ENCODE measurements around the gene MAPKAP1.

MAPKAP1 gene

DNA sequence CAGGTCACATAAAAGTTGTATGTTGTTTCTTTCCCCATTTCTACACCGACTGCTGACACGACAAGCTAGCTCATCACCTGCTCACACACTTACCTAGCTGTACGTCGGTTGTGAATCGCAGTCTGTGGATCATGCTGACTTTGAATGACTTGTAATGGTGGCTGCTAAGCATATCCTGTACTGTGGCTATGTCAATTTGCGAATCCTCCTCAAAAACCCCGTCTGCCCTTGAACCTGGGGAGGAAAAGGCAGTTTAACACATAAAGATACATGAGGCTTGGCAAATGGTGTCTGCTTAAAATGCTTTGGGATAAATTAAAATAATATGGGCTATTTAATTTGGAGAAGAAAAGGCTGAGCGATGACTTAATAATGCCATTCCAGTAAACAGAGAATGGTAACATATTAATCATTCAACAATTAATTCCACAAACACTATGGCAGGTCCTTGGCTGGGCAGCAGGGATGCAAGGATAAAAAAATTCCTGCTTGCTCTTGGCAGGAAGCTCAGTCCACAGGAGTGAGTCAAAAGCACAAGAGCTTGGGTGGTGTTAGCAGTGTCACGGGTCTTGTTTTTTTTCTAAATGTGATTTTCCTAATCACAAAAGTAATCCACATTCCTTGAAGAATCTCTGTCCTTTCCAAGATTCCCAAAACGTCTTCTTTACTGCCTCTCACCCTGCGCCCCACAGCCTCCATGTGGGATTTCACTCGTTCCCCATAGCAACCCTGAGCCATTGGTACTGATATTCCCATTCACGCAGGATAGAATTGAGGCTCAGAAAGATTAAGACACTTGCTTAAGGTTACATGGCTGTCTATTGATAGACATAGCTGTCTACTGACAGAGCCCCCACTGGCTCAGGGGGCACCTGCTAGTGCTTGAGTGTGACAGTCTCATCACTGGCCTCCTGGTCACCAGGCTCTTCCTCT is 222.4 kb downstream of the MAPKAP1 start:
- no peak for DNase-seq (ENCODE audit: low read depth)

DNA sequence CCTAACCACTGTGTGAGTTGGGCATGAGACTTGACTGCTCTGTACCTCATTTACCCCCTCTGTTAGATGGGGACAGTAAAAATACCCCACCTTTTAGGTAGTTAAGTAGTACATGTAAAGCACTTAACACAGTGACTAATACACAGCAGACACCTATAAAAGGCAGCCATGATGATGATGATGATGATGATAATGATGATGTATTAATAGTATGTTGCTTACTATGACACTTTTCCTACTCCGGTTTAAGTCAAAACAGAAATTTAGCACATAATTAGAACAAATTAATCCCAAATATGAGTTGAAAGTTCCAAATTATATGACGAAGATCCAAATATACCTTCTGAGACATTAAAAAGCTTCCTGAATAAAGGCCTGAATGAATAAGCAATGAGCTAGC is 223.3 kb downstream of the MAPKAP1 start:
- DNase-seq (ENCODE audit: low read depth): no peak

DNA sequence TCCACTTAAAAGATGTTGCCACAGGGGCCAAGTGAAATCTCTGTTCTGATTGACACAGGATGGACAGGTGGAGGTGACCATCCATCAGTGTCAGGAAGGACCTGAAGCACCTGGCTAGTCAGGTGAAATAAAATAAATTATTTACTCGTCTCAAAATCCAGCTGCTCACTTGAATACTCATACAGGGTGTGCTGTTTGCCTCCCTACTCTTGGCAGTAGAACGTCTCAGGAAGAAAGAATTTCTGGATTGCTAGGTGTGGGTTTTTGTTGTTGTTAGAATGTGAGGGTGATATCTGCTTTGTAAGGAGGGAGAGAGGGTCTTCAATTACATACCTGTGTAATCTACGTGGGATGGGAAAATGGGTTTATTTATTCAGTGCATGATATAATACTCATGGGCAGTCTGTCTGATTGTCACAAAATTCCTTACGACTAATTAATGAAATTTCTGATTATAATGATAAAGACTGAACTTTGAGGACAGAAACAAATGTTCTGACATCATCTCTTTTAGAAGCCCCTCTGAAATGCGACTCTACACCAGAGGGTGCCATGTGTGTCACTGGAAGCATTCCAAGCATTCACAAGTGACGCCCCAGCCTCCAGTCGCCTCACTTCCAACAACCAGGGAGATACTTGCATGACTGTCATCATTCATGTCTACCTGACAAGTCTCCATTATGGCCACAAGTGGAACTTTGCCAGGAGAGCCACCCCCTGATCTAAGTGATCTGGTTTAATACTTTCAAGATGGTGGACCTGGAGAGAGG is 227.0 kb downstream of the MAPKAP1 start:
- no peak for DNase-seq (ENCODE audit: low read depth)

DNA sequence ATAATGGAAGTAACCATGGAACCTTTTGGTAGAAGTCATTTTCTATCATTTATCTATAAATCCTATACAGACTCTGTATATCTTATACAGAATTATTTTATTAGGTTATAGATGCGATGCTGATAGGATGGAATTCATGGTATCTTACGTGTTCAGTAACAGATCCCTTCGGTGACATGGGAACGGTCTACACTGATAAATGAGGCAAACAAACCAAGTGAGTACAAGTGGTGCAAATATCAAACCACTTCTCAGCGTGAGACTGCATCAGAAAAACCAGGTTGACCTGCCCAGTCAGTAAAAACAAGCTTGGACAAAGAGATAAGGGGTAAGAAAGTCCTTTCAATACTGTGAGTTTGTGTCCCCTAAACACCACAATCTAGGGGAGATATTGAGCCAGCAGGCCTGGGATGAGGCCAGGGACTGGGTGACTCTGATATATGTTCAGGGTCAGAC is 229.9 kb downstream of the MAPKAP1 start:
- DNase-seq (ENCODE audit: low read depth): no peak

DNA sequence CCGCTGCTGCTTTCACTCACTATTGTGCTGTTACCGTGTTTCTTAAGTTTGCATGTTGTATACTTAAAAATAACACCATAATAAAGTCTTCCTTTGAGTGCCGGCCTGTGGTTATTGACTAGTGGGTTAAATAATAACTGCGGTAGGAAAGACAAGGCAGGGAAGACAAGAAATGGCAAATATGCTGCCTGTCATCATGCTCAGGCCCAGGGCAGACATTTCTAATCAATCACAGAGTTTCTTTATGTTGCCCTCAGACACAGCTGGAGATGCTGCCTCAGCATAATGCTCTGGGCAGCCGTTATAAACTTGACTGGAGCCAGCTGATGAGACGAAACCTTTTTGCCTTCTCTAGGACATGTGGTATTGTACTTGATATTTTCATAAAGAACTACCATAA is 230.4 kb downstream of the MAPKAP1 start:
- DNase-seq (ENCODE audit: low read depth): no peak

DNA sequence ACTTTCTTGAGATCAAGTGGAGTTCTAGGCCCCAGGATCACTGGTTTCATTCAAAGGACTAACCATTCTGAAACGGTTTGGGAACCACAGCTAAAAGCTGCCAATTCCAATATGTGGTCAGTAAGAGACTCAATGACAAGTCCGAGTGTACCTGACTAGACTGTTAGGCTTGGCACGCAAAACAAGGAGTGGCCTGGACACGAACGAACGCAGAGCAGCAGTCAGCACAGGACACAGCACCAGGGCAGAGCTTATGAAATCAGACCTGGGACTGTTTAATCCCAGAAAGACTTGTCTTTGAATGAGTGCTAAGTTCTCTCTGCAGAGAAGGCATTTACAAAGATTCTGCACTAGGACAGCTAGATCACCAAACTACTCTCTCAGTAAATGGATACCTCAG is 231.6 kb downstream of the MAPKAP1 start:
- DNase-seq (ENCODE audit: low read depth): no peak

DNA sequence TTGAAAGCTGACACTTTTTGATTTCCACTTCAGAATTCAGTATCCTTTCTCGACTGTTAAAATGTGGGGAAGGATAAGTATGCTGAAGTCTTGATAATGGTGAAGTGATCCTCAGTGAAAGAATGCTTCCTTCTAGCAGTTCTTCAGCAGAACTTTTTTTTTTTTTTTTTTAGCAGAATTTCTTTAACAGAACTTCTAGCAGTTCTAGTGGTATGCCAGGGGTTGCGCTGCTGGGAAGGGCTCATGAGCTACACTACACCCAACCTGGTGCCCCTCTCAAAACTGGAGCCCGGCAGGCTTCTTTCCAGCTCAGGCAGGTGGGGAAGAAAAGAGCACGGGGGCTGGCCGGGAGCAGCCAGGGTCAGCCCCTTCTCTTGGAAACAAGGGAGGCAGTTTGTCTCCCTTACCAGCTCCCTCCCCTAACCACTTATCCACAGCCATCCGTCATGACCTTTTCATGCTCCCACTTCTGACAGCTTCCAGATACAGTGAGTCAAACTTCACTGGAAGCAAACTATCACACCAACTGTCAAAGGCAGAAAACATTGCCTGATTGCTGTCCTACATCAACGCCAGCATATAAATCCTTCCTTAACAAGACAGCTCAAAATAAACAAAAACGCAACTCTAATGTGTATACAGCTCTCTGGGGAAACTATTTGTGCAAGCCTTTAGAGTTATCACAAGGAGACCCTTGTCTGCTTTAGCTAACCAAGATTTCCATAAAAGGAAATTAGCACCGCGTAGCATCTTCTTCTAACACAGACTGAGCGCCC is 233.9 kb downstream of the MAPKAP1 start:
- no peak for DNase-seq (ENCODE audit: low read depth)

DNA sequence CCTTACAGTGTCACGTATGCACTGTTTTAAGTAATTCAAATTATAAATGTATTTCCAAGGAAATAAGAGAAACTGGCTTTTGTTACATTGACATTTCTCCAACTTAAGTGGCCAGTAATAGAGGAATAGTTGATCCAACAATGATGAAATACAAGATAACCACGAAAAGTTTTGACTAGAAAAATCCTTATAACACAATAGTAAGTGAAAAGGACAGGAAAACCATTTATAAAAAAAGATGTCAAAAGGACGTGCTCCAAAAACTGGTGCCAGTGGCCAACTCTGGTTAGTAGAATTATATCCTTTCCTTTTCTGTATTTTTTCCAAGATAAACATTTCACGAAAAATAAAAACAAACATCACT is 234.5 kb downstream of the MAPKAP1 start:
- DNase-seq (ENCODE audit: low read depth): no peak

DNA sequence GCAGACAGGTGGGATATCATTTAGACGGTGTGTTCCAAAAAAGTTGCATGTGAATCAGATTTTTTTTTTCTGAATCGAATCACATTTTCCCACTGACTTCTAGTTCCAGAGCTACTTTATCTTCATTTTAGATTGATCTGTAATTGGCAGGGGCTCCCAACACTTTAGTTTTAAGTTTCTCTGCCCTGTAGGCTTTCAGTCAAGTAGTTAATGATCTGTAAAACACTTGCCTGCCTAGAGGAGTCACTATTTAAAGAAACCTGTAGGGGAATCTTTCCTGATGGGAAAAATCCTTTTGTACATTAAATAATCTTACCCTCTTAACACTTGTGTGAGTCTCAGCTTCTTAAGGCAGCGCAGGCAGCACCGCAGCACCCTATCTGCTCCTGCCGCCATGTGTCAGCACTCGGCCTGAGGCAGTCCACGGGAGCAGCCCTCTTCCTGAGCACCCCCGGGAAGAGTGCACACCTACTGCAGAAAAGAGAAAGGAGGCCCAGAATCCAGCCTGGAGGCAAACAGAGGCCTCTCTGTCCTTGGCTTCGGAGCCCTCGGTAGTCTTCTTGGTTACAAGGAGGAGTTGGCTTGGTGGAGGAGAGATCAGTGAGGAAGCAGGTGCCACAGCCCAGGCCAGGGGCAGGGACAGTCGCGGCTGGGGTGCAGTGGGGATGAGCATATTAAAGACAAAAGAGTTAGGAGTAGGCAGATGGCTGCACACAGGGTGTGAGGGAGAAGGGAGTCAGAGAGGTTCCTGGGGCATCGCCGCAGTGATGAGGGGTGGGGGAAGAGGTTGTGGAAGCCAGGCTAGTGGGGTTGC is 236.0 kb downstream of the MAPKAP1 start:
- no peak for DNase-seq (ENCODE audit: low read depth)

DNA sequence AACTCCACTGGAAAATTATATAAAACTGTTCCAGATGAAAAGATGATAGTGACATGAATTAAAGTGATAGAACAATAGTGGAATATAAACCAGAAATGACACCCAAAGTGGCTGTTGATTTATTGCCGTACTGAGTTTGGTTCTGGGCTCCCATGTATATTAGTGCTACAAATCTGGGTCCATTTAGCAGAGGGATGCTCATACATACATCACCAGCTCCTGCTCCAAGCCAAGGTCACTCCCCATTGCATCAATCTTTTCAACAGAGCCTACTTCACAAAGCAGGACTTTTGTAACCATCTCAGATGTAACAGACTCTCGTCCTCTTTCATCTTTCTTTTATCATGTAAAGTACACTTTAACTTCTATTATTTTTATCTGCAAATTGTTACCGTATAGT is 236.8 kb downstream of the MAPKAP1 start:
- DNase-seq (ENCODE audit: low read depth): no peak

DNA sequence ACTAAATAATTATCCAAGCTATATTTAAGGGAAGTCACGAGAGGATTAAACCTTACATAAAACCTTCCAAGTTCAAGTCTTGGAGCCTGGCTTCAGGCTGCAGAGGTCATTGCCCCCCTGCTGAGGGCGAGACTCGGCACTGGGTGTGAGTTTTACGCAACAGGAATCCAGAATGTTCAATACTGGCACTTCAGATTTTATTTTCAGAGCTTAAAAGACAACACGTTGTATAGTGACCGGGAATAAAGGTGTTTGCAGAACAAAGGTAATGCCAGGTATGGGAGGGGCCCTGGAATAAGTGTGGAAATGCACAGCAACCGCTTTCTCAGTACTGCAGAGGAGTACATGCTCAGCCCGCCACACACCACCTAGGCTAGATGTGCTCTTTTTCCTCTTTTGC is 238.4 kb downstream of the MAPKAP1 start:
- DNase-seq (ENCODE audit: low read depth): no peak

DNA sequence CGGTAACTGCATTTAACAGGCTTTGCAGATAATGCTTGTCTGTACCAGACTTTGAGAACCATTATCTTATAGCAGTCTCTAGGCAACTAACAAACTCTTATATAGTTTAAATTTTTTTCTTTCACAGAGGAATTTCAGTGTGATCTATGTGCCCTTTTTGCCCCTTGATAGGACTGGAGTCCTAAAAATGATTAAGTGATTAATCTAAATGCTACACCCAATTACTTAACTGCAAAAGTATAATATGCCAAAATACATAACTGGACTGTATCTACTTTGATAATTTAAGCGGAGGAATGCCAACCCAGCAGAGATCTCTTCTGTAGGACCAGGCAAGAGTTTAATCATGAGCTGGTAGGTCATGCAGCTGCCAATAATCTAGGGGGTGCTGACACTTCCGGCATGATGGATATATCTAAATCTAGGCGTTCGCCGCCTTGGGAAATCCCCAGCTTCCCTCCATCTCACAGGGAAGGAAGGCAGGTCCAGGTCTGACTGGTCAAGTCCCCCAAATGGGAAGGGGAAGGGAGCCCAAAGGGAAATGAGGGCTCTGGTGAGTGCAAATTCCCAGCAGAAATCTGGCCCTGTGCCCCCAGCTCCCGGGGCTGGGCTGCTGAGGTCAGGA is 239.8 kb downstream of the MAPKAP1 start:
- DNase-seq (ENCODE audit: low read depth): no peak

DNA sequence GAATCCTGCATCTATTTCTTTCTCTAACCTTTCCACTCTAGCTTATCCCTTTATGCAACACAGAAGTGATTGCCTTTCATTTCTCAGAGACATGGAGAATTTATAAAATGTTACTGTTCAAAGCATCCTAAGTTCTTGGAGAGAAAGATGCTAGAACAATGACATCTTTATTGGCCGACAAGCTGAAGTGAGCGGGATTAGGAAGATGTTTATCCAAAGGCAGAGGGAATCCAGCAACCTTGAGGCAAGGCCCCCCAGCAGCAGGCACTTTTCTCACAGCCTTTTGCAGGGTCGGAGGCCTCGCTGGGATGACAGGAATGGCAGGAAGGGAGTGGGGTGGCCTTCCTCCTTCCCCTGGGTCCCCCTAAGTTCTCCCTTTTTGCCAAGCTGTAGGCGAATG is 240.6 kb downstream of the MAPKAP1 start:
- DNase-seq (ENCODE audit: low read depth): no peak

DNA sequence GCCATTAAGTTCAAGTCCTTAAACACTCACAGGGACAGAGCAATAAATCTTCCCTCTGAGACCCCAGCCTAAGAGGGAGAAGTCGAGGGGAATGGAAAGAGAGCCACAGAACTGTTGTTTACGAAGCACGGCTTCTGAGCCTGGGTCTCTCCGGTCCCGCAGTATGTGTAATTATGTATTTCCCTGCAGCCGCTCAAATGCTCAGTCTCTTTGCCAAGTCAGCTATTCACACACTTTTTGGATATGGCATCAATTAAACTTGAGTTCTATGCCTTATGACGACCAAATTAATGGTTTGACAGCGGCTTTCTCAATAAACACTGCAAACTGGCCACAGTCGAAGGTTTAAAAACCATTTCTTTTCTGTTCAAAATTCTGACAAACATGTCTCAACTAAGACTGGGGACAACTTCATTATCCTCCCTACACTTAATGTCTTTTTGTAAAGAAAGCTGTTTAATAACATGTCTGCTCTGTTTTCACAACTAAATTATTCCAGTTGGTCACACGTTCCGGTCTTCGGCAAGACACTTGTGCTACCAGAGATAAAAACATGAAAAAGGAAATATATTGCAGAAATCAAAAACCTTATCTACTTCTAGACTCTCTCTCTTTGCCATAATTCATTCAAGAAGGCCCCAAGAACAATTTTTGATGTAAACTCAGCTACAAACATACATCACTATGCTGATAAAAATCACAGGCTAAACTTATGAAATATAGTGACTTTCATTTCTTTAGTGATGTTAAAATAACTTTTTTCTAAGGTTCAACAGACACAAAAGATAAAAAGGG is 242.2 kb downstream of the MAPKAP1 start:
- no peak for DNase-seq (ENCODE audit: low read depth)

DNA sequence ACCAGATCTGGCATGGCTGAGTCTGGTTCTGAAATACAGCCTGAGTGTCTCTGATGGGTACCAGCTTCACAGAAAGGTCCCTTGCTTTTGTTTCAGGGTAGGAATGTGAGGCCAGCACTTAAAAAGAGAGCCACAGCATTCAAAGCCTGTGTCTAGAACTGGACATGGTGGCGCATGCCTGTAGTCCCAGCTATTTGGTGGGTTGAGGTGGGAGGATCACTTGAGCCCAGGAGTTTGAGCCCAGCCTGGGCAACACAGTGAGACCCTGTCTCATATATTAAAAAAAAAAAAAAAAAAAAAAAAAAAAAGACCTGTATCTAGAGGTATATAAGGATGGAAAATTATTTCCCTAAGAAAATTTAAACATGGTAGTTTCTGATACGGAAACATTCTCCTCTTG is 243.1 kb downstream of the MAPKAP1 start:
- DNase-seq (ENCODE audit: low read depth): no peak

DNA sequence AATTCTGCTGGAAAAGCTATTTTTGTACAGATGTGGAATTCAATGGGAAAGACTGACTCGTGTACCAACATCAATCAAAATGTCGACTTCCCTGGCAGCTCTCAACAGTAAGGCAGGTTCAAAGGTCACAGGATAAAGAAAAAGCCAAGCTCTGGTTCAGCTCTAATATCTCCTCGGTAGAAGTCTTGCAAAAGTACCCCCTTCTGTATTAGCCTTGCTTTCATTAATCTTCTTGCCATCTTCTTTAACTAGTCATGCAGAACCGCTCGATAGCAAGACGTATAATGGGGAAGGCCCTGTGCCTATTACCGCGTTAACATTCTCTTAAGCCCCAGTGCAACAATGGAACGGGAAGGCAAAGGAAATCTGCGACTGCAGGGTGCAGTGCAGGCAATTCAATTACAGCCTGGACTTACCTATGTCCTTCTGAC is 244.1 kb downstream of the MAPKAP1 start:
- DNase-seq (ENCODE audit: low read depth): no peak

DNA sequence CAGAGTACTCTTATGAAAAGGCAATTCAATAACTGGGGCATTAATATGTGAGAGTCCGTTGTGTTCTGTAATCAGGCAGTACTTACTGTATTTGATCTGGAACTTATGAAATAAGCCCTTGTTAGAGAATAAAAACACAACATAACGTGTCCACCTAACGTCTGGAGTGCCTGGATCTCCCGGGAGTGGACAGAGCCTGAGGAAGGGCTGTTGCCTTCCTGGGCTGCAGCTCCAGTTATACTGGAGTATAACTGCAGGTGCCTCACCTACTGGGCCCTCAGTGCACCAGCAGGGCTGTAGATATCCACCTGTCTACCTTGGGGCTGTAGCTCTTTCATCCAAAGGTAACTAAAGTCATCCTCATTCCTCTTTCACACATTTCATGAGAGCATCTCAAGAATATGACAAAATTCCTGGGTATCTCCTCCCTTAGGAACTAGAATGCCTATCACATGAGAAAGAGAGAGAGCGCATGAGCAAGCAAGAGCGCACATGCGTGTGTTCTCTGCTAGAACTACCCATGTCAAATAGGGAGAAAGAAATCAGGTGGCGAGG is 245.3 kb downstream of the MAPKAP1 start:
- DNase-seq (ENCODE audit: low read depth): no peak

DNA sequence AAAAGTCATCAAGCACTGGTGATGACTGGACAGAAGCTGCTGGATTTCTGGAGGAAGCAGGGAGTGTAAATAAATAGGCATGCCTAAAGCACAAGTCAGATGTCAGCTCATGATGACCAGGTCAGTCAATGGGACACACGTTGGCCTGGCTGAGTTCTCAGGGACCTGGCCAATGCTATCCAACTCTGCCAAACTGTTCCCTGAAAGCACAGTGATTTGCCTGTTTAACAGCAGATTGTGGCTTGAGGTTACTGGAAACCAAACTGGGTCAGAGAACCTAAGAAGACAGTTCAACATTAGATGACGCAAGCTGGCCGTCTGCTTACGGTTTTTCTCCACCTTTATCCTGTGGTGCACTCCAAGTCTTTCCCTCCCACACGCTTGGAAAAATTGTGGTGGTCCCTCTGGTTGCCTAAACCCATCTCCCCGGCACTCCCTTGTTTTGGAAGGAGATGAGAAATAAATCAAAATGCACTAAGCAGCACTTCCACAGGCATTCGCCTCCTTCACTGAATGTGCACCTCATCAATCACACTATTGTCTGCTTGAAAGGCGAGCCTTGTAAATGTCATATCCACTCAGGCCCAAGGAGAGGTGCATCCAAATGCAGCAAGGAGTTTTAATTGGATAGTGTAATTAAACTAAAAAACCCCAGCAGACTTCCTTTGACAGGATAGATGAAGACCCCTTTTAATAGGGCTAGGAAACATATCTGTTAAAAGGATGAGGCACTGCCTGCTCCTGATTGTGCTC is 245.9 kb downstream of the MAPKAP1 start:
- no peak for DNase-seq (ENCODE audit: low read depth)

DNA sequence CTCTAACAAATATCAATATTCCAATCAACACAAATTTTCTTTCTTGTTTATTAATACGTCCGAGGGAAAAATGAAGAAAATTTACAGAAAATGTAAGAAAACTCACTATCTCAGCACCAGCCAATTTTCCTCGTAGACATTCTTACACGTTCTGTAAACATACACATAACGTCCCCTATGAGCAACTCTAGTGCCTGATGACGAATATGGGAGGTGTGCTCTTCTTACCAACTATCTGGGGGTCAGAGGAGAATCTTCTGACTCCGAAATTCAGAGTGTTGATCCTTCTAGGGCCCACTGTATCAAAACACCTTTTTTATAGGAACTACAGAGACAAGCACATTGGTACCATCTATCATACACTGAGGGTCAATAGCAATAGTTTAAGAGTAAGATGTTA is 246.7 kb downstream of the MAPKAP1 start:
- no peak for DNase-seq (ENCODE audit: low read depth)
